Natural killer cell (primary cell): ENCODE results near the gene GRHPR. TPM values are rescaled to one million over a fixed set of nuclear protein-coding genes. Genes with fewer than 3 reads are reported as not detected.

Source experiments
- ATAC-seq, 3 donors: fragments of 150-1000 bp in 2 of 3; fragments of 200-7000 bp in 1 of 3; cut with Tn5 transposase; 1 replicate in 1 of 3; 2 replicates in 2 of 3; pipeline ENCODE4 v1.10.0; 2021; ENCODE audit warnings: mild to moderate bottlenecking in 2 of 3, moderate library complexity in 2 of 3
- DNase-seq, 2 donors: peaks; one replicate each; pipeline versions ENCODE4 v3.0.0 to v3.0.0-alpha.2; 2013 to 2021; ENCODE audit warnings: mixed read lengths in 1 of 2
- H3K27ac ChIP-seq: one replicate; pipeline ENCODE4 v1.5.1; 2013; ENCODE audit warnings: mild to moderate bottlenecking, low read length
- H3K27me3 ChIP-seq: one replicate; pipeline ENCODE4 v1.6.1; 2013; ENCODE audit warnings: low read length; ENCODE audit not compliant: control insufficient read depth, insufficient read depth
- H3K36me3 ChIP-seq: one replicate; pipeline ENCODE4 v1.6.1; 2013; ENCODE audit warnings: low read length; ENCODE audit not compliant: control insufficient read depth, insufficient read depth
- H3K4me1 ChIP-seq: one replicate; pipeline ENCODE4 v1.6.1; 2013; ENCODE audit warnings: low read length; ENCODE audit not compliant: control insufficient read depth, insufficient read depth
- H3K4me3 ChIP-seq: one replicate; pipeline ENCODE4 v1.5.1; 2013; ENCODE audit warnings: low read length
- H3K9me3 ChIP-seq: one replicate; pipeline ENCODE4 v1.6.1; 2013; ENCODE audit warnings: low read length; ENCODE audit not compliant: control insufficient read depth, insufficient read depth
- H3K27ac Mint-ChIP-seq, 2 donors: one replicate each; pipeline ENCODE4 v1.8.0; 2022; ENCODE audit warnings: mild to moderate bottlenecking in 2 of 2, mixed read lengths in 2 of 2, moderate library complexity in 1 of 2
- H3K27me3 Mint-ChIP-seq, 2 donors: one replicate each; pipeline ENCODE4 v1.8.0; 2022; ENCODE audit warnings: low read depth in 2 of 2, mixed read lengths in 2 of 2
- H3K36me3 Mint-ChIP-seq: one replicate; pipeline ENCODE4 v1.8.0; 2022; ENCODE audit warnings: mixed read lengths
- H3K4me1 Mint-ChIP-seq, 2 donors: one replicate each; pipeline ENCODE4 v1.8.0; 2022; ENCODE audit warnings: mixed read lengths in 2 of 2
- H3K4me3 Mint-ChIP-seq: one replicate; pipeline ENCODE4 v1.8.0; 2022; ENCODE audit warnings: mild to moderate bottlenecking, moderate library complexity, mixed read lengths
- H3K9me3 Mint-ChIP-seq, 2 donors: one replicate each; pipeline ENCODE4 v1.8.0; 2022; ENCODE audit warnings: mixed read lengths in 2 of 2
- CTCF ChIP-seq: fragments of 200-600 bp; IDR thresholded peaks from one replicate; pipeline ENCODE4 v1.8.0; 2022; ENCODE audit warnings: antibody characterized with exemption
- WGBS: methylation state at CpG from one replicate; pipeline ENCODE4 v1.1.7; 2013; ENCODE audit warnings: missing lambda C conversion rate; ENCODE audit not compliant: insufficient coverage; 5-methylcytosine and 5-hydroxymethylcytosine counted together
- intact Hi-C: fragments of 100-400 bp; cut with micrococcal nuclease; formaldehyde crosslinking; loops from one replicate; pipeline ENCODE4 v1.14.2; 2022
- total RNA-seq, 4 donors: library from RNA; stranded (reverse); fragments of 120-200 nt in 1 of 4; gene quantifications; one replicate each; pipeline versions ENCODE4 v1.2.3 to v1.2.4, GENCODE V29; 2013 to 2022

GRHPR gene
- total RNA-seq, 3 donors from 2014 or later (not counting 1 experiment from before 2014, with no cell fraction given) = 38.1 to 55.6 (median 41.1) TPM

GRCh38 chr9:37379835-37380234, 42.7 kb upstream of the GRHPR start:
- no peaks in the 10 kb centered on the region for H3K27me3 ChIP-seq
- Mint-ChIP-seq H3K27me3 (peaks cover 0 to 14% of the 10 kb centered on the region in 2 donors), H3K4me3 (no peak overlapping the region), H3K27ac (no peak overlapping the region), H3K36me3 (no peaks in the 10 kb centered on the region), H3K4me1 (no peaks in the 10 kb centered on the region), H3K9me3 (no peaks in the 10 kb centered on the region)
- no peak overlapping the region for H3K4me3 ChIP-seq
- intact Hi-C loops = no loop called here
- WGBS = 87% methylated on average over 2 of the region's 2 CpGs
- TF ChIP-seq CTCF = no peak
- no peaks in the 10 kb centered on the region for H3K36me3 ChIP-seq
- peaks cover 20% of the 10 kb centered on the region for H3K4me1 ChIP-seq
- no peaks in the 10 kb centered on the region for H3K9me3 ChIP-seq
- ATAC-seq (no peak), DNase-seq (no peak)
- H3K27ac ChIP-seq = no peak overlapping the region

GRCh38 chr9:37380570-37380969, 41.9 kb upstream of the GRHPR start:
- no peaks in the 10 kb centered on the region for H3K9me3 ChIP-seq
- no peaks in the 10 kb centered on the region for H3K36me3 Mint-ChIP-seq
- H3K4me1 Mint-ChIP-seq = no peaks in the 10 kb centered on the region
- H3K36me3 ChIP-seq = no peaks in the 10 kb centered on the region
- intact Hi-C loops = no loop called here
- WGBS = 86% methylated on average over 8 of the region's 9 CpGs
- peaks cover 20% of the 10 kb centered on the region for H3K4me1 ChIP-seq
- H3K27me3 ChIP-seq = no peaks in the 10 kb centered on the region
- ATAC-seq (no peak), DNase-seq (no peak)
- no peak overlapping the region for H3K27ac Mint-ChIP-seq
- peaks cover 0 to 14% of the 10 kb centered on the region in 2 donors for H3K27me3 Mint-ChIP-seq
- H3K9me3 Mint-ChIP-seq = no peaks in the 10 kb centered on the region
- TF ChIP-seq CTCF = no peak
- no peak overlapping the region for H3K4me3 Mint-ChIP-seq
- H3K27ac ChIP-seq = no peak overlapping the region
- no peak overlapping the region for H3K4me3 ChIP-seq

GRCh38 chr9:37381094-37381741, 41.3 kb upstream of the GRHPR start:
- no peak for DNase-seq
- Mint-ChIP-seq H3K36me3 (no peaks in the 10 kb centered on the region), H3K4me1 (no peaks in the 10 kb centered on the region), H3K9me3 (no peaks in the 10 kb centered on the region), H3K27ac (no peak overlapping the region), H3K4me3 (no peak overlapping the region), H3K27me3 (peaks cover 0 to 14% of the 10 kb centered on the region in 2 donors)
- H3K27me3 ChIP-seq = no peaks in the 10 kb centered on the region
- no peaks in the 10 kb centered on the region for H3K36me3 ChIP-seq
- intact Hi-C loops = no loop called here
- no peak overlapping the region for H3K27ac ChIP-seq
- peaks cover 20% of the 10 kb centered on the region for H3K4me1 ChIP-seq
- H3K9me3 ChIP-seq = no peaks in the 10 kb centered on the region
- ATAC-seq = no peak
- H3K4me3 ChIP-seq = no peak overlapping the region
- TF ChIP-seq CTCF = no peak
- WGBS = 88% methylated on average over 11 of the region's 11 CpGs
